Natural killer cell (primary cell): ENCODE data around the gene SCYGR4. TPM values are rescaled to one million over a fixed set of nuclear protein-coding genes. Genes with fewer than 3 reads are reported as not detected.
"Not testable (repeated sequence)": the region's sequence is repeated elsewhere in the genome, so short reads cannot be mapped to it uniquely, and the experiment has no call there.

Source experiments
- ATAC-seq, 3 donors: fragments of 150-1000 bp in 2 of 3; fragments of 200-7000 bp in 1 of 3; cut with Tn5 transposase; 1 replicate in 1 of 3; 2 replicates in 2 of 3; pipeline ENCODE4 v1.10.0; 2021; ENCODE audit warnings: mild to moderate bottlenecking in 2 of 3, moderate library complexity in 2 of 3
- DNase-seq, 2 donors: peaks; one replicate each; pipeline versions ENCODE4 v3.0.0 to v3.0.0-alpha.2; 2013 to 2021; ENCODE audit warnings: mixed read lengths in 1 of 2
- H3K27ac ChIP-seq: one replicate; pipeline ENCODE4 v1.5.1; 2013; ENCODE audit warnings: mild to moderate bottlenecking, low read length
- H3K27me3 ChIP-seq: one replicate; pipeline ENCODE4 v1.6.1; 2013; ENCODE audit warnings: low read length; ENCODE audit not compliant: control insufficient read depth, insufficient read depth
- H3K36me3 ChIP-seq: one replicate; pipeline ENCODE4 v1.6.1; 2013; ENCODE audit warnings: low read length; ENCODE audit not compliant: control insufficient read depth, insufficient read depth
- H3K4me1 ChIP-seq: one replicate; pipeline ENCODE4 v1.6.1; 2013; ENCODE audit warnings: low read length; ENCODE audit not compliant: control insufficient read depth, insufficient read depth
- H3K4me3 ChIP-seq: one replicate; pipeline ENCODE4 v1.5.1; 2013; ENCODE audit warnings: low read length
- H3K9me3 ChIP-seq: one replicate; pipeline ENCODE4 v1.6.1; 2013; ENCODE audit warnings: low read length; ENCODE audit not compliant: control insufficient read depth, insufficient read depth
- H3K27ac Mint-ChIP-seq, 2 donors: one replicate each; pipeline ENCODE4 v1.8.0; 2022; ENCODE audit warnings: mild to moderate bottlenecking in 2 of 2, mixed read lengths in 2 of 2, moderate library complexity in 1 of 2
- H3K27me3 Mint-ChIP-seq, 2 donors: one replicate each; pipeline ENCODE4 v1.8.0; 2022; ENCODE audit warnings: low read depth in 2 of 2, mixed read lengths in 2 of 2
- H3K36me3 Mint-ChIP-seq: one replicate; pipeline ENCODE4 v1.8.0; 2022; ENCODE audit warnings: mixed read lengths
- H3K4me1 Mint-ChIP-seq, 2 donors: one replicate each; pipeline ENCODE4 v1.8.0; 2022; ENCODE audit warnings: mixed read lengths in 2 of 2
- H3K4me3 Mint-ChIP-seq: one replicate; pipeline ENCODE4 v1.8.0; 2022; ENCODE audit warnings: mild to moderate bottlenecking, moderate library complexity, mixed read lengths
- H3K9me3 Mint-ChIP-seq, 2 donors: one replicate each; pipeline ENCODE4 v1.8.0; 2022; ENCODE audit warnings: mixed read lengths in 2 of 2
- WGBS: methylation state at CpG from one replicate; pipeline ENCODE4 v1.1.7; 2013; ENCODE audit warnings: missing lambda C conversion rate; ENCODE audit not compliant: insufficient coverage; 5-methylcytosine and 5-hydroxymethylcytosine counted together
- intact Hi-C: fragments of 100-400 bp; cut with micrococcal nuclease; formaldehyde crosslinking; loops from one replicate; pipeline ENCODE4 v1.14.2; 2022
- total RNA-seq, 4 donors: library from RNA; stranded (reverse); fragments of 120-200 nt in 1 of 4; gene quantifications; one replicate each; pipeline versions ENCODE4 v1.2.3 to v1.2.4, GENCODE V29; 2013 to 2022
- TF ChIP-seq, protein P1 (sequence below): fragments of 200-600 bp; IDR thresholded peaks from one replicate; pipeline ENCODE4 v1.8.0; 2022; ENCODE audit warnings: antibody characterized with exemption

Gene SCYGR4
- total RNA-seq, 3 donors from 2014 or later (not counting 1 experiment from before 2014, with no cell fraction given), result not detected

DNA sequence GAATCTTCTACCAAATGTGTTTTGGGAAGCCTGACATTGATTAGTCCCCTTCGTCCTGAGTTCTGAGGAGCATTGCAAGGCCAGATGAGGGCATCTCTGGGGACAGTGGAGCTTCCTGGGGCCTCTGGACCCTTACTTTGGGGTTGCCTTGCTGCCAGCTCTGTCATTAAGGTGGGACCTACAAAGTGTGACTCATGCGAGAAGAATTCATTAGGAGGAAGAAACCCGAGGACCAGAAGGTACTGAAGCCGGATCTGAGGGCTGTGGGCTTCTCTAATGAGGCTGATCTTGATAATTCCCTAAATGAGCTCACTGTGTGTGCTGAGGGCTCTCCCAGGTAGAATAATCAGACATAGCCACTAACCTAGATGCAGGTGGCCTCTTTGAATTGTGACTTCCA, 19.3 kb upstream of the SCYGR4 start:
- Histone ChIP-seq H3K36me3 (no peaks in the 10 kb centered on the region), H3K27ac (no peak overlapping the region), H3K27me3 (no peaks in the 10 kb centered on the region), H3K4me1 (no peaks in the 10 kb centered on the region), H3K4me3 (no peak overlapping the region), H3K9me3 (no peaks in the 10 kb centered on the region)
- intact Hi-C loops, result no loop called here
- Mint-ChIP-seq H3K27ac (no peak overlapping the region), H3K36me3 (no peaks in the 10 kb centered on the region), H3K4me1 (peaks cover 0 to 1% of the 10 kb centered on the region in 2 donors), H3K9me3 (peaks cover 0 to 3% of the 10 kb centered on the region in 2 donors), H3K27me3 (peaks cover 14 to 30% of the 10 kb centered on the region in 2 donors), H3K4me3 (no peak overlapping the region)
- no peak for ATAC-seq
- 88% methylated on average over 4 of the region's 4 CpGs for WGBS
- no peak for DNase-seq
- TF ChIP-seq, protein P1, sequence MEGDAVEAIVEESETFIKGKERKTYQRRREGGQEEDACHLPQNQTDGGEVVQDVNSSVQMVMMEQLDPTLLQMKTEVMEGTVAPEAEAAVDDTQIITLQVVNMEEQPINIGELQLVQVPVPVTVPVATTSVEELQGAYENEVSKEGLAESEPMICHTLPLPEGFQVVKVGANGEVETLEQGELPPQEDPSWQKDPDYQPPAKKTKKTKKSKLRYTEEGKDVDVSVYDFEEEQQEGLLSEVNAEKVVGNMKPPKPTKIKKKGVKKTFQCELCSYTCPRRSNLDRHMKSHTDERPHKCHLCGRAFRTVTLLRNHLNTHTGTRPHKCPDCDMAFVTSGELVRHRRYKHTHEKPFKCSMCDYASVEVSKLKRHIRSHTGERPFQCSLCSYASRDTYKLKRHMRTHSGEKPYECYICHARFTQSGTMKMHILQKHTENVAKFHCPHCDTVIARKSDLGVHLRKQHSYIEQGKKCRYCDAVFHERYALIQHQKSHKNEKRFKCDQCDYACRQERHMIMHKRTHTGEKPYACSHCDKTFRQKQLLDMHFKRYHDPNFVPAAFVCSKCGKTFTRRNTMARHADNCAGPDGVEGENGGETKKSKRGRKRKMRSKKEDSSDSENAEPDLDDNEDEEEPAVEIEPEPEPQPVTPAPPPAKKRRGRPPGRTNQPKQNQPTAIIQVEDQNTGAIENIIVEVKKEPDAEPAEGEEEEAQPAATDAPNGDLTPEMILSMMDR, result no peak

DNA sequence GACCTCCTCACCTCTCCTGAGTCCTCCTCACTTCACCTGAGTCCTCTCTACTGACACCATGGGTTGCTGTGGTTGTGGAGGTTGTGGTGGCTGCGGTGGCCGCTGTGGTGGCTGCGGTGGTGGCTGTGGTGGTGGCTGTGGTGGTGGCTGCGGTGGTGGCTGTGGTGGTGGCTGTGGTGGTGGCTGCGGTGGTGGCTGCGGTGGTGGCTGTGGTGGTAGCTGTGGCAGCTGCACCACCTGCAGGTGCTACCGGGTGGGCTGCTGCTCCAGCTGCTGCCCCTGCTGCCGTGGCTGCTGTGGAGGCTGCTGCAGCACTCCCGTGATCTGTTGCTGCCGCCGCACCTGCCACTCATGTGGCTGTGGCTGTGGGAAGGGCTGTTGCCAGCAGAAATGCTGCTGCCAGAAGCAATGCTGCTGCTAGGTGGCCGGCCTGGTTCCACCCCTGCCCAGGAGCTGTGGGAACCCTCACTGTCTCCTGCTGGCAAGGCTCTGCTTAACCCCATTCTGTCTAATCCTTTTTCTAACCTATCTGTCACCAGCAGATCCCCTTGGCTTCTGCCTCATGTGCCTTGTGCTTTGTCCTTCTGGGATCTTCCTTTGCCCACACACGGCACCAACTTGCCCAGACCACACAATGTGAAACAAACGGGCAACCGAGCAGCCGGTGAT, 18.3 kb upstream of the SCYGR4 start, which contains the start of gene SCYGR2:
Gene SCYGR2, plus strand, starts transcription at position 59 of the 669 bp plus-strand sequence. Its CDS starts 0 bp downstream, at position 59.
- H3K4me3 Mint-ChIP-seq, H3K4me3 ChIP-seq, ATAC-seq, intact Hi-C loops, H3K27ac Mint-ChIP-seq, DNase-seq, H3K9me3 Mint-ChIP-seq, H3K27ac ChIP-seq, H3K27me3 ChIP-seq, H3K4me1 ChIP-seq, H3K36me3 Mint-ChIP-seq, H3K4me1 Mint-ChIP-seq, H3K36me3 ChIP-seq, H3K9me3 ChIP-seq: not testable (repeated sequence)
- H3K27me3 Mint-ChIP-seq, result peaks cover 16 to 34% of the 10 kb centered on the region in 2 donors
- WGBS, result 89% methylated on average over 14 of the region's 16 CpGs

DNA sequence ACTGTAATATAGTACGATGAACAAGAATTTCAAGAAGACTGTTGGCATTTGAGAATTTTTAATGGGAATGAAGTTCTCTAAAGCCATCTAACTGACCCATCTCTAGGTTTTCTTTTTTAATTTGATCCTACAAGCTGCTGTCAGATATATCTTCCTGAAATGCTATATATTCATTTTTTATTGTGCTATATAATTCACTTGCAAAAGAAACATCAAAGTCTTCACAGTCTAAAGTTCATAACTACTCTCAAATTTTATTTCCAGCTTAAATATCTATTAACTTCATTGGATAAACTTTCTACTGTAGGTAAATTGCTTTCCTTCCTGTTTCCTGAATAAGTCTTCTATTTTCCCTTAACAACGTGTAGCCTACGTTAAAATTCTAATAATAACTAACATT, 14.9 kb upstream of the SCYGR4 start:
- Histone ChIP-seq H3K4me3 (no peak overlapping the region), H3K27ac (no peak overlapping the region), H3K27me3 (peaks cover 5% of the 10 kb centered on the region), H3K4me1 (no peaks in the 10 kb centered on the region), H3K9me3 (no peaks in the 10 kb centered on the region), H3K36me3 (no peaks in the 10 kb centered on the region)
- Mint-ChIP-seq H3K27me3 (peaks cover 8 to 21% of the 10 kb centered on the region in 2 donors), H3K9me3 (peaks cover 0 to 2% of the 10 kb centered on the region in 2 donors), H3K27ac (no peak overlapping the region), H3K4me1 (no peaks in the 10 kb centered on the region), H3K4me3 (no peak overlapping the region), H3K36me3 (no peaks in the 10 kb centered on the region)
- DNase-seq, result no peak
- 40% methylated on average over 1 of the region's 3 CpGs for WGBS
- intact Hi-C loops, result no loop called here
- TF ChIP-seq, protein P1, result no peak
- no peak for ATAC-seq

DNA sequence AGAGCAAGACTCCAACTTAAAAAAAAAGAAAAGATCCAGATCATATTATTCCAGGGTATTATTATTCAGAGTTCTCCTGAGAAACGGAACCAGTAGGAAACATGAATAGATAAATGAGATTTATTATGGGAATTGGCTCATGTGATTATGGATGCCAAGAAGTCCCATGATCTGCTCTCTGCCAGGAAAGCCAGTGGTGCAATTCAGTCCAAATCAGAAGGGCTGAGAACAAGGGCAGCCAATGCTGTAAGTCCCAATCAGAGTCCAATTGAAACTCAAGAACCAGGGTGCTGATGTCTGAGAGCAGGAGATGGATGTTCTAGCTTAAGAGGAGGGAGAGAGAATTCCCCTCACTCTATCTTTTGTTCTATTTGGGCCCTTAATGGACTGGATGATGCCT, 10.8 kb upstream of the SCYGR4 start:
- H3K27ac ChIP-seq, result no peak overlapping the region
- H3K36me3 ChIP-seq, result no peaks in the 10 kb centered on the region
- Mint-ChIP-seq H3K9me3 (peaks cover 0 to 2% of the 10 kb centered on the region in 2 donors), H3K27ac (no peak overlapping the region), H3K36me3 (no peaks in the 10 kb centered on the region), H3K4me1 (peaks cover 4 to 12% of the 10 kb centered on the region in 2 donors), H3K4me3 (no peak overlapping the region), H3K27me3 (peaks cover 8 to 18% of the 10 kb centered on the region in 2 donors)
- TF ChIP-seq, protein P1, result no peak
- H3K4me3 ChIP-seq, result no peak overlapping the region
- H3K9me3 ChIP-seq, result no peaks in the 10 kb centered on the region
- intact Hi-C loops, result no loop called here
- 89% methylated on average over 1 of the region's 1 CpG for WGBS
- ATAC-seq, result no peak
- H3K27me3 ChIP-seq, result peaks cover 8% of the 10 kb centered on the region
- H3K4me1 ChIP-seq, result peaks cover 4% of the 10 kb centered on the region
- no peak for DNase-seq
